HG03159 (cell line): ENCODE measurements around the gene MEG3.

Source experiments
- ATAC-seq: cut with Tn5 transposase; IDR thresholded peaks from one replicate; pipeline ENCODE4 v1.9.1; 2021; ENCODE audit warnings: mild to moderate bottlenecking, moderate library complexity; ENCODE audit not compliant: unreplicated experiment

Gene MEG3

DNA sequence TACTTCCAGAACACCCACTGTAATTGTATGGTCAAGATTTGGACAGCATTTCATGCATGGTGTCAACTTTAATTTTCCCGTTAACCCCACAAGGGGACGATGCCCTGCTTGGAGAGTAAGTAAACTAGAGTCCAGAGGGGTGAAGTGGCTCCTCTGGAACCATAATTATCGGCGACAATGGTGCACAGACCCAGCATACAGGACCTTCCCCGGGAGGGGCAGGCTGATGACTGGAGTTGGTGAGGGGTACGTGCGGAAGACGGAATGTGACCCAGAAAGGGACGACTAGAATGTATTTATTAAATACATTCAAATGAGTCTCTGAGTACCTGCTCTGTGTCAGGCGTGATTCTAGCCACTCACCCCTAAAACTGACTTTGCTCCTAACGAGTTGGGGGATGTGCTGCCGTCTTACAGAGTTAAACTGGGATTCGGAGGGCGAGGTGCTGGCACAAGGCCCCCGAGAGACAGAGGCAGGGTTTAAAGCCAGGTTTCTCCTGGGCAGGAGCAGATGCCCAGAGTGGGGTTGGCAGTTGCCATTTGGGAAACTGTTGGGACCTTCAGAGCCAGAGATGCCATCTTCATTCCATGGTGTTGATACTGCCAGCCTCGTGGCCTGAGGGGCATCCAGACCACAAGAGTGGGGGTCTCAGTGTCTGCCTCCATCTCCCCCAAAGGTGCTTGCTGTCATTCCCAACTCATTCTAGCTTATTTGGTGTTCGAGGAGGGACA, 66.7 kb downstream of the MEG3 start:
- no peak for ATAC-seq

- no peak for ATAC-seq
Measured at GRCh38 chr14:100893228-100893601, 67.3 kb downstream of the MEG3 start.

DNA sequence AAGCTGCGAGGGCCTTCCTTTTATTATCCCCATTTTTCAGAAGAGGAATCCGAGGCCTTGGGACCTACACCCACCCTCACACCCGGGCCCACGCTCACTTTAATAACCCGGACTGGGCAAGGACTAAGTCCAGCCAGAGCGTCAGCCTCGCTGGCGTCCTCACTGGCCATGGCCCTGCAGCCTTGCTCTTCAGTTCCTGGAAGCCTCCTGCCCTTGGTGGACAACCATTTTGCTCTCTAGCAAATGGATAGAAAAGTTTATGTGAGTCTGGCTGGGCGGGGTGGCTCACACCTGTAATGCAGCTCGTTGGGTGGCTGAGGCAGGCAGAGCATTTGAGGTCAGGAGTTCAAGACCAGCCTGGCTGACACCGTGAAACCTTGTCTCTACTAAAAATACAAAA, 67.8 kb downstream of the MEG3 start:
- ATAC-seq: no peak

GRCh38 chr14:100894416-100894815, 68.5 kb downstream of the MEG3 start:
- no peak for ATAC-seq

- ATAC-seq: no peak
Measured at GRCh38 chr14:100895411-100895810, 69.5 kb downstream of the MEG3 start.

DNA sequence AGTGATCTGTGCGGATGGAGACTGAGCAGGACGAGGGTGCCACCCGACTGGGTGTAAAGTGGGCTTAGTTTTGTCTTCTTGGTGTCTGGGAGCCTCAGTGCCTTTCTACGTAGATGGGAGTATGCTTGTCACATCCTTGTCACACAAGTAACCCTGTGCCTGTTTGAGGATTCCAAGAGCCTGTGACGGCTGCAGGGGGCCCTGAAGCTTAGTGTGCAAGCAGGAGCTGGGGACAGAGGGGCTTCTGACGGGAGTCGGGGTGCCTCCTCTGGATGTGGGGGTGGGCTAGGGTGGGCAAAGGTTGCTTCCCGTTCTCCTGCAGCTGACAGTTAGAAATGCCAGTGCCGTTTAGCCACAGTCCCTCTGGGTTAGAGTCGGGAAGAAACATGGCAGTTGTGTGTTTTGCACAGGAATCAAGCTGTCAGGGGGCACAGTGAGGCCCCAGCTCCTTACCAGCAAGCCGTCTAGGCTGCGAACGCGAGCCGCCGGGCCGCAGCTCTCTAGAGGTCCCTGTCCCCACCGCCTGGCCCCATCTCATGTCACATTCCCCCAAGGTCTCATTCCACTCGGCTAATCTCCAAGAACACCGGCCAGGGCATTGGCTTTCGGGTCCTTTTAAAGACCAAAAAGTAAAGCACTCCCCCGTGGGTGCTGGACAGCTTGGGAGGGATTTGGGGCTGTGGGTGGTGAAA, 70.6 kb downstream of the MEG3 start:
- ATAC-seq: no peak

DNA sequence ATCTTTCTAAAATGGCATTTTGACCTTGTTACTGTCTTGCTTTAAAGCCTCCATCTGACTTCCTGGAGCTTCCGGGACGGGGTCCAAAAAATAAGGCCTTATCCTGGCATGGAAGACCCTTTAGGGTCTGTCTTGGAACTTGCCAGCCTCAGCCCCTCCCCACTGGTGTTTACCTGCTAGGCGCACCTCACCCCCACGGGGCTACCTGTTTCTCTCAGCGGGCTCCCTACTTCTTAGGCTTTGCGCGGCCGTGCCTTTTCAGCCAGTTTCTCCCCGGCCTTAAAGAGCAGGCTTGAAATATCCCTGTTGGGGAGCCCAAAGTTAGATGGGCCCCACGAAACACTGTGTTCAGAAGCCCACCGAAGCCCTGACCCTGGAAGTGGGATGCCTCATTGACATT, 72.5 kb downstream of the MEG3 start:
- ATAC-seq: no peak

- ATAC-seq: no peak
Measured at GRCh38 chr14:100898935-100899883, 73.3 kb downstream of the MEG3 start.

DNA sequence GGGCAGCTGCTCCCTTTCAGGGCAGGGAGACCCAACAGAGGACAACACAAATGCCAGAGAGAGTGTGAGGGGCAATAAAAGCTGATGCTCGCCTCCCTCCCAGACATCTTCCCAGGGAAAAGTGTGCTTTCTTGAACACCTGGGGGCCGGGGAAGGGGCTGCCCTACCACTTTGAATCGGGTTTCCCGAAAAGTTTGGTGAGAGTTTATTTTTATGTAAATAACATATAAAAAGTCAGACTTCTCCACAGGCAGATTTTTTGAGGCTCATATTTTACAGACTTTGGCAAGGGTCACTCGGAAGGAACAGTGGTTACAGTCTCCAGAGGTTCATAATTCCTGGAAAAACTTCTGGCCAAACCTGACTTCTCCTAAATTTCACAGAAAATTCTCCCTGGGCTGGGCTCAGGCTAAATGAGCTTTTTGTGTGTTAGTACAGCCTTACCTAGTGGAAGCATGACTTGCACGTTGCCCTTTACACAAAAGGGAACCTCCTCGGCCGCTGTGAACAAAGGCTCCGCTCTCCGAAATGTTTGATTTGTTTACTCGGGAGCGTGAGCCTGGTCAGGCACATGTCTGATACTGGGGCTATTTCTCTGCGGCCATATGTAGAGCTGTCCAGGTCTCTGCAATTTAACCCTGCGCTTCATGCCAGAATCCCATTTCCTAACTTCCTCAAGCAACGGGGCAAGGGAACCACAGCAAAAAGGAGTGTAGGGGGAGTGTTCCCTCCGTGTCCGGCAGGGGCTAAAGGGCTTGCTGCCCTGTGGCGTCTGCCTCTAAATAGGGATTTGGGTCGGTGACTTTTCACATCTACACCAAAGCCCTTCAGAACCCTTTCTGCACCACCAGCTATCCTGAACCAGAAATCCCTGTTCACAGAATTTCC, 74.2 kb downstream of the MEG3 start:
- ATAC-seq: no peak

DNA sequence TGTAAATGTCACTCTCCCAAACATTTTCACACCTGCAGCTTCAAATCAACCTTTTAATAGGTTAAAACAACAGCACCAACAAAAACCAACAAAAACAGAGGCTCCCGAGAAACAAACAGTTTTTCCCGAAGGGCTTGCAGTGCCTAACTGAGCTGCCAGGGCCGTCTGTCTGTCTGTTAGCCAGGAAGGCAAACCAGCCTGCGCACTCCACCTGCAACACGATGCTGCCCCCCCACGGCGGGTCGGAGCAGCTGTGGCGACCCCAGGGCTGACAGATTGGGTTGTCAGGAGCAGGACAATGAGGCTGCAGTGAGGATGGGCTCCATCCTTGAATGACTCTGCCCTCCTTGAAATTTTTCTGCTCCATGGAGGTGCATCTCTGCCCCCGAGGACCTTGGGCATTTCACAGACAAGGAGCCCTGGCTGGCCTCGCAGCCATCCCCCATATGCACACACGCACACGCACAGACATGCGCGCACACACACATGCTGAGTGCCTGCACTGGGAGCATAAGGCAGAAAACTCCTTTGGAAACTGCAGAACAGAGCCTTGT, 75.0 kb downstream of the MEG3 start:
- ATAC-seq: no peak

- ATAC-seq: no peak
Measured at GRCh38 chr14:100901391-100902183, 75.7 kb downstream of the MEG3 start.

DNA sequence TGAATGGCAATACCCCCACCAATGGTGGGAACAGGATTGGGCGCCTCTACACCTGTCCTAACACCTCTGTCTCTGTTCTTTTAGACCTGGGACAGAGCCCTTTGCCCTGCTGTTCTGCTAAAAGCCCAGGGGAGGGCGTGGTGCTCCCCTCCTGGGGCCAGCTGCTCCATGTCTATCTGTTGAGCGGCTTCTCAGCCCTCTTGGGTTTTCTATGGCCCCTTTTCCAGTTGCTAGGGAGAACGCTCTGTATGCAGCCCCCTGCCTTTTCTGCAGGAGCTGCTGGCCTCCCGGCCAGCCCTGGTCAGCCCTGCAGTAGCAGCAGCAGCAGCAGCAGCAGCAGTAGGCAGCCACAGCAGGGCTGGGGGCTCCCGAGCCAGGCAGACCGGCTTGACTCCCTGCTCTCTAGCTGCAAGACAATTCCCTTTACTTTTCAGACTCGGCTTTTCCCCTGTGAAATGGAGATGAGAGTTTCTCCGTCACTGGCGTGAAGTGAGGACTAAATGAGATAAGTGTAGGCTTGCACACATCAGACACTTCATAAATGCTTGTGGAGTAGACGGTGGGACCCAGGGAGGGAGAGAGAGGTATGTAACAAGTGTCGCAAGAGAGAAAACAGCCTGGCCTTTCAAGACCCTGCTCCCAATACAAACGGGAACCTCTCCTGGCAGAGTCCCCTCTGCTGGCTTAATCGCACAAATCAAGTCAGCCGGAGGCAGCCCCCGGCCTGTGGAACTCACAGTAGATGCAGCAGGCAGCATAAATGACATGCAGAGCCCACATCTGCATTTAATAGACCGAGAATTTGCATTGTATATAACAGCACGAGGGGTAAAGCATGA, 76.6 kb downstream of the MEG3 start:
- no peak for ATAC-seq

DNA sequence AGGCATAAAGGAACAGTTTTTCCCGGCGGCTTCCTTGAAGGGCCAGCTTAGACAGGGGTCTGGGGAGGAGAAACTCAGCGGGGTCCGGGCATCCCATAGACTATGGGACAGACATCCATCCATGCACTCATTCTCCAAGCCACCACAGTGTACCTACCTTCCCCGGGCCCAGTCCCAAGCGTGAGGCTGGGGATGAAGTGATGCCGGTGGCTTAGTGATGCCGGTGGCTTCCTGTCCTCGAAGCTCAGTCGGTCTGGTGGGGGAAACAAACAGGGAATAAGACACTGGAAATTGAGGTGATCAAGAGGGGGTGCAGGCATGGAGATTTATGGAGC, 77.2 kb downstream of the MEG3 start:
- no peak for ATAC-seq

DNA sequence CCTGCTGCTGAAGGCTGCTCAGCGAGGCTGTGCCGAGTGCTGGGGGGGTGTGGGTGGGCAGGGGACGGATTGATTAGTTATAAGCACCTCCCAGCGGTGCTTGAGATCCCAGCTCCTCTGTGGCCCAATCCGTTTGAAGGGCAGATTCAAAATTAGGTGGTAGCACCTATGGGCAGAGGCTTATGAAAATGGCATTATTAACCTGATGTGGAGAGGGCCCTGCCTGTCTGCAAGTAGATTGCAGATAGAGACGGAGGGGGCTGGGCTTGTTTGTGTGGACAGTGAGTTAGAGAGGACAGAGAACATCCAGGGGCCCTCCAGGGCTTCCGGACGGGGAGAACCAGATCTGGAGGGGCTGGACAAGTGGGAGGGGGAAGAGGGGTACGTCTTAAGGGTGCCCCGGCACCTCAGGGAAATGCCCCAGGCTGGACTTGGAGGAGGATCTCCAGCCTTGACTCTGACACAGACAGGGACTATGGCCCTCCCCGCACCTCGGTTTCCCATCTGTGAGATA, 77.8 kb downstream of the MEG3 start, which contains the start of gene RTL1:
Gene RTL1 (minus strand): TSS at position 51 of the 514 bp plus-strand sequence. CDS start 18,934 bp downstream, outside the sequence.
- no peak for ATAC-seq

DNA sequence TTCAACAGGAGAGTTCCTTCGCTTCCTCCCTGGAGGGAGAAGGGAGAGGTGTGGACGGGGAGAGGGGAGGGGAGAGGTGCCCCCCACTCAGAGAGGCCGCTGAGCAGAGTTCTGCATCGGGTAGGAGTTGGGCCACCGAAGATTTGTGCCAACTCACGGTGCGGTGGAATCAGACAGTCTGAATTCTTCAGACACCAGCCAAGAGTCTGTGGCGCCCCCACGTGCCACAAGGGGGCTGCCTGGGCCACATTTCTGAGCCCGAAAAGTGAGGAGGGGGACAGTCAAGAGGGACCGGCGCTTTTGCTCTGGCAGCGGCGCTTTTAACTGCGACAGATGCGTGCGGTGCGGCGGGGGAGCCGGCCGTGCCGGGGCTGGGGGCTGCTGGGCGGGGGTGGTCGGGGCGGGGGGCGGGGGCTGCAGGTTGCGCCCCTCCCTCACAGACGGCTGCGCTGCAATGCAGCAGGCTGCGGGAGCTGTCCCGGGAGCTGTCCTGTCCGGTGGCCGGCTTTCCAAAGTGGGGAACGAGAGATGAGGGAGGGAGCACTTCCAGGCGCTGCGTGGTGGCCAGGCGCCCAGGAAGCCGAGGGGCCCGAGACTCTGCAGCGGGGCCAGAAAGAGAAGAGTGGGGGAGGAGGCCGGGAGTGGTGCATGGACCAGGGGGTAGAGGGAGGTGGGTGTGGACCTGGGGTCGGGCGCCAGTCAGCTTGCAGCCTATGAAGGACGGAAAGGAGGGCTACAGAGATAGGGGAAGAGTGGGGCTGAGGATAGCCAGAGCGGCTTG, 78.6 kb downstream of the MEG3 start:
- ATAC-seq: no peak

DNA sequence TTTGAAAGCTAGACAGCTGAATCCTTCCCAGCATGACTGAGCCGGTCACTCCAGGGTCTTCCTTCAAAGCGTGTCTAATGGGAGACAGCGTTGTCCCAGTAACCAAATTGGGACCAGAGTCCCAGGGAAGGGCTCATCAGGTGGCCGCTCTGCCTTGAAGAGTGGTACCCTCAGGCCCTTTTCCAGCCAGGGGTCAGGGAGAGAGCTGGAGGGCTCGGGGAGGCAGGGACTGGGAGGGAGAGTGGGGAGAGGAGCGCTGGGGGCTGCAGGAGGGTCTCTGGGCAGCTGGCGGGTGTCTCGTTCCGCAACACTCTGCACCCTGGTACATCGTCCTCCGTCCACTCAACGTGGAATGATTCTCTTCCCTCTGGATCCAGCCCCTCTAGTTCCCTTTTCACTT, 79.2 kb downstream of the MEG3 start:
- no peak for ATAC-seq

DNA sequence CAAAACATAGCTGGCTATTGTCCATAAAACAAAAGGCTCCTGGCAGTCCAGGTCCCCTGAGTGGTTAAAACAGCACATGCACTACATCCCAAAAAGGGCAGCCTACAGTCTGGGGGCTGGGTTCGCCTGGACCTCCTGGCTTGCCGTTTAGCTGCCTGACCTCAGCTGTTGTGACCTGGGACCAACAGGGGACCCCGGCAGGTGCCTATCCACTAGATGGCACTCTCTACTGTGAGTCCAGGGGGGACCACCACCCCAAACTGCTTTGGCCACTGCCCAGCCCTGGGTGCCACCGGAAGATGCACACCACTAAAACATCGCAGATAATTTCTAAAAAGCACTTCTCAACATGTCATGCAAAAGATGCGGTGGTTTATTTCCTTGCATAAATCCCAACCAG, 80.5 kb downstream of the MEG3 start:
- no peak for ATAC-seq

DNA sequence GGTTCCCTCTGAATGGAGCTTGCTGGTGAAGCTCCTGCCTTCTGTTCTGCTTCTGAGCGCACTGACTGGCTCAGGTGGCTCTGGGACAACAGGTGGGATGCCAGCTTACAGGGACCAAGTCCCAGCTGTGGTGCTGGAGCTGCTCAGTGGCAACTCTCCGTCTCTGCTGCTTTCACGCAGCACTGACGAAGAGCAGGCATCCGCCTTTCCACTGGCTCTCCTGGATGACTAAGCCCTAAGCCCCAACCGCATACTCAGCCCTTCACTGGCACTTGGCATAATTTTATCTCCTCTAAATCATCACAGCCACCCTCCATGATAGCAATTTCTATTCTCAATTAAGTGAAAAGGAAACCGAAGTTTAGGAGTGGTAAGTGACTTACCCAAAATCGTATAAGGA, 81.3 kb downstream of the MEG3 start:
- ATAC-seq: no peak
